Stimulated activated CD8-positive, alpha-beta memory T cell treated with anti-CD3 and anti-CD28 coated beads, Interleukin-15, amount 100 ng/mL, for 4 hours (primary cell): ENCODE results near the gene C22orf39.

Source experiments
- DNase-seq, 2 donors: peaks; one replicate each; pipeline ENCODE4 v3.0.0-alpha.2; 2020; ENCODE audit warnings: low read depth in 2 of 2

The C22orf39 gene, protein sequence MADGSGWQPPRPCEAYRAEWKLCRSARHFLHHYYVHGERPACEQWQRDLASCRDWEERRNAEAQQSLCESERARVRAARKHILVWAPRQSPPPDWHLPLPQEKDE

DNA sequence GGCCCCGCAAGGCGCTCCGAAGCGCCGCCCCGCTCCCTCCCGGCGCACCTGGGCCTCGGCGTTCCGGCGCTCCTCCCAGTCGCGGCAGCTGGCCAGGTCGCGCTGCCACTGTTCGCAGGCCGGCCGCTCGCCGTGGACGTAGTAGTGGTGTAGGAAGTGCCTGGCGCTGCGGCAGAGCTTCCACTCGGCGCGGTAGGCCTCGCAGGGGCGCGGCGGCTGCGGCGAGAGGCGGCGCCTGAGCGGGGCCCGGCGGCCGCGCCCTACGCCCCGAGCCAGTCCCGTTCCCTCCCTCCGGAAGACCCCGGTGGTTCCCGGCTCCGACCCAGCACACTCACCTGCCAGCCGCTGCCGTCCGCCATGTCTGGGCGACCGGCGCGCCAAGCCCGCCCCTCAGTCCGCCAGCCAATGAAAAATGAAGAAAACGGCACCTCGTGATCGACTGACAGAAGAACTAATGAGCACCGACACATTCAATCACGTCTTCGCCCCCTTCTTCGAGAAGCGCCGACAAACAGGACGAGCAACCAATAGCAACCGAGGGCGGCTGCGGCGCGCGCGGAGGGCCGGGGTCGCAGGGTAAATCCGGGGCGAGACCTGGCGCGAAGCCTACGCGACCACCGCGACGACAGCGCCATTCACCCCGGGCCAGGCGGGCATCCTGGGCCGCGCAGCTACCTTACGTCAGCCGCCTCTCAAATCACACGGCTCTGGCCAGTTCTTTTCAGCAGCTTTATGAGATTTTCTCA, at the start of gene C22orf39:
C22orf39 (minus strand) TSS at position 382 of the 746 bp plus-strand sequence; CDS start at position 359, 23 bp downstream.
- peak; percentile 74 to 80 for DNase-seq

DNA sequence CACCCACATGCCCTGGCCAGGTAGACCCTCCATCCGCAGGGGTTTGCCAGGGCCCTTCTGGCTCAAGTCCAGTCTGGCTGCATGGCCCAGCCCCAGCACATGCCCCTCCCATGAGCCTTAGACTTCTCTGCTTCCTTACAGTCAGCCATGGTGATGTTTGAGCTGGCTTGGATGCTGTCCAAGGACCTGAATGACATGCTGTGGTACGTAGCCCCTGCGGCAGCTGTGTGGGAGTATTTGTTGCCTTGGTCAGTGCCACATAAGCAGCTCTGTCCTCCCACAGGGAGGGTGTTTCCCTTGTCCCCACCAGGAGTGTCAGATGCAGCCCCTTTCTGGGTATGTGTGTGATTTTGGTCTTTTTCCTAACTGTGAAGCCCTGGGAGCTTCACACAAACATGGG, 49.7 kb upstream of the C22orf39 start:
- no peak for DNase-seq

DNA sequence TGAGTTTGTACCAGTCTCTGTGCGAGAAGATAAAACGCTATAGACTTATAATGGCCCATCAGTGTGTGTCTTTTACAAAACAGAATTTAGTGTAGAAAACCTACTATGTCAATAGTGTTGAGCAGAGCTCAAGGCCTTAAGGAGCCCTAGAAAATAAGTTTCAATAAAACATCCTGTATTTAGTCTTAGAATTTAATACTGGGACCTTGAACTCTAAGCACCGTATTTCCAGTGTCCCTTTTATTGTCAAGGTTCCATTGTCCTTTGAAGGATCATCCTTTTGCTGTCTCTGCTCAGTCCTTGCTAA, 48.8 kb upstream of the C22orf39 start:
- DNase-seq, result no peak

DNA sequence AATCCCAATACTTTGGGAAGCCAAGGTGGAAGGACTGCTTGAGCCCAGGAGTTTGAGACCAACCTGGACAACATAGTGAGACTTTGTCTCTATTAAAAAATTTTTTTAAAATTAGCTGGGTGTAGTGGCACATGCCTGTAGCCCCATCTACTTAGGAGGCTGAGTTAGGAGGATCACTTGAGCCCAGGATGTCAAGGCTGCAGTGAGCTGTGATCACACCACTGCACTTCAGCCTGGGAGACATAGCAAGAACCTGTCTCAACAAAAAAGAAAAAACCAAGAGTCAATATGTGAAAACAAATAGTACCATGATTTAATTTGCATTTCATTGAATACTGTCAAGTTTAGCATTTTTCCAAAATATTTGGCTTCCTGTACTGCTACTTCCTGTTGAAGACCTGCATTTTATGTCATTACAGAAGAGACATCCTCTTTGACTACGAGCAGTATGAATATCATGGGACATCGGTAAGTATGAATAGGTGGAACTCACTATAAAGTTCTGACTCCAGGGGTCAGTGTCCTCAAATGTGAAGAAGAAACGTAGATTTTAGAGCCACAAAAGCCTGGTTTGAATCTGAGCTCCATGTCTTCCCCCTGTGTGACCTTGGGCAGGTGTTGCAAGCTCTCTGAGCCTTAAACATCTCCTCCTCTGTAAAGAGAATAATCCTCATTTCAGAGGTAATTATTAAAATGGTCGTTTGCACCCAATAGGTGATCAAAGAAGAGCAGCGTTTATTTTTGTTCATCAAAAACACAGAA, 48.2 kb upstream of the C22orf39 start:
- DNase-seq, result no peak

DNA sequence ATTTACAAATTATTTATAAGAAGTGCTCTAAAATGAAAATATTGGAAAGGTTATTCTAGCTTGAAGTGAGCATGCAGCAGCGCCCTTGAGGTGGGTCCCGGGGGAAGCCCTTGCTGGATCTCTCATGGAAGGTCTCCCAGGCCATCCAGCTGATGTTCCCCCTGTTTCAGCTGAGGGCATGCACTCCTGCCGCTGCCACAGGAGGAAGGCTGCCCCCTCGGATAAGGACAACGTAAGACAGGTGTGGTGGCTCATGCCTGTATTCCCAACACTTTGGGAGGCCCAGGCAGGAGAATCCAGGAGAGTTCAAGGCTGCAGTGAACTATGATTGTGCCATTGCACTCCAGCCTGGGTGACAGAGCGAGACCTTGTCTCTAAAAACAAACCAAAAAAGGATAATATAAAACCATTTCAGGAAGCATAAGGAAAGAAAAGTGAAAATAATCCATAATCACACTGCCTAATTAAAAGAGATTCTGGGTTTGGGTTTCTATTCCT, 47.2 kb upstream of the C22orf39 start:
- DNase-seq, result no peak

DNA sequence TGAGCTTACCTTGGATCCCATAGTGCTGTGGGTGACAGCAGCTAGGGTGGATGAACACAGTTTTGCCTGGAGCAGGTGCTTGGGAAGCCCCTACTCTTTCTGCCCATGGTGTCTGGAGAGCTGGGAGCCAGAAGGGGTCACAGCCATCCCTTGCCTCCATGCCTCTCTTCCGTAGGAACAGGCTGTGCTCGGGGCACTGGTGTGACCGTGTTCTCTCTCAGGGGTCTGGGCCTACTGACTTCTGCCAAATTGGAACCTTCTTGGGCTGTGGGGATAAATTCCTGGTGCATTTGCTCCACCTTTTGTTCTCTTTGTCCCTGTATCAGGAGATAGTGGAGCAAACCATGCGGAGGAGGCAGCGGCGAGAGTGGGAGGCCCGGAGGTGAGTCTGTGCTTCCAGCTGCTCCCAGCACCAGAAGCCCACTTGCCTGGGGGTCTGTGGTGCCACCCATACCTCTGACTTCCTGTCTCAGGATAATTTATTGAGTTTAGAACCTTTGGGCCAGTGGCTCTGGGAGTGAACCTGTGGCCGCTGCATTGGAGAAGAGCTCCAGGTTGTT, 46.6 kb upstream of the C22orf39 start:
- DNase-seq, result no peak

DNA sequence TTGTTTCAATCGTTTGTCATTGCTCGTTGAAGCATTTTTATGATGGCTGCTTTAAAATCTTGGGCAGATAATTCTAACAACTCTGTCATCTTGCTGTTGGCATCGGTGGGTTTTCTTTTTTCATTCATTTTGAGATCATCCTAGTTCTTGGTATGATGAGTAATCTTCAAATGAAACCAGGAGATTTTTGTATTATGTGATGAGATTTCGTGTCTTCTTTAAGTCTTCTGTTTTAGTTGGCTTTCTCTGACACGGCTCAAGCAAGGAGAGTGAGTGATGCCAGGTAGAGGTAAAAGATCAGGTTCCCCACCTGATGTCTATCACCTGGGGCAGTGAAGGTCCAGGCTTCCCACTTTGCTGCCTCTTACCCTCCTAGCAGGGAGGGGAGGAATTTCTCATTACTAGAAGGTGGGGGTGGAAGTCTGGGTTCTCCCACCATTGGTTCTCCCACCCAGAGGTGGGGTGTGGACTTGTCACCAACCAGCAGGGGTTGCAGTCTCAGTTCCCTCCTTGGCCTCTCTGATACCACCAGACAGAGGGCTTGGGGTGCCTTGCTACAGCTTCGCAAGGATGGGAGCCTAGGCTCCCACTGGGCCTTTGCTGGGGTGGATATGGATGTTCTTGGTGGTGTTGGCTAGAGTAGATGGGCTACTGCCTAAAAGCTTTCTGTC, 45.1 kb upstream of the C22orf39 start:
- no peak for DNase-seq

DNA sequence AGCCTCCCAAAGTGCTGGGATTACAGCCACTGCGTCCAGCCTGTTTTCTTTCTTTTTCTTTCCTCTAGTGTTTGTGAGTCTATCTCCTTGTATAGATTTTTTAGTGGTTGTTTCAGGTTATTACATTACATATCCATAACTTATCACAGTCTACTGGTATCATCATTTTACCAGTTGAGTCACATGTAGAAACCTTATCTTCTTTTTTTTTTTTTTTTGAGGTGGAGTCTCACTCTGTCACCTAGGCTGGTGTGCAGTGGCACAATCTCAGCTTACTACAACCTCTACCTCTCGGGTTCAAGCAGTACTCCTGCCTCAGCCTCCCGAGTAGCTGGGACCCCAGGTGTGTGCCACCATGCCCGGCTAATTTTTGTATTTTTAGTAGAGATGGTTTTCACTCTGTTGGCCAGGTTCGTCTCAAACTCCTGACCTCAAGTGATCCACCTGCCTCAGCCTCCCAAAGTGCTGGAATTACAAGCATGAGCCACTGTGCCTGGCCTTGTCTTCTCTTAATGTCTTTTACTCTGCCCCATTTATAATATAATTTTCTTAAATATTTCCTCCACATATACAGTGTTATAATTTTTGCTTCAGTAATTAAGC, 43.2 kb upstream of the C22orf39 start:
- no peak for DNase-seq

DNA sequence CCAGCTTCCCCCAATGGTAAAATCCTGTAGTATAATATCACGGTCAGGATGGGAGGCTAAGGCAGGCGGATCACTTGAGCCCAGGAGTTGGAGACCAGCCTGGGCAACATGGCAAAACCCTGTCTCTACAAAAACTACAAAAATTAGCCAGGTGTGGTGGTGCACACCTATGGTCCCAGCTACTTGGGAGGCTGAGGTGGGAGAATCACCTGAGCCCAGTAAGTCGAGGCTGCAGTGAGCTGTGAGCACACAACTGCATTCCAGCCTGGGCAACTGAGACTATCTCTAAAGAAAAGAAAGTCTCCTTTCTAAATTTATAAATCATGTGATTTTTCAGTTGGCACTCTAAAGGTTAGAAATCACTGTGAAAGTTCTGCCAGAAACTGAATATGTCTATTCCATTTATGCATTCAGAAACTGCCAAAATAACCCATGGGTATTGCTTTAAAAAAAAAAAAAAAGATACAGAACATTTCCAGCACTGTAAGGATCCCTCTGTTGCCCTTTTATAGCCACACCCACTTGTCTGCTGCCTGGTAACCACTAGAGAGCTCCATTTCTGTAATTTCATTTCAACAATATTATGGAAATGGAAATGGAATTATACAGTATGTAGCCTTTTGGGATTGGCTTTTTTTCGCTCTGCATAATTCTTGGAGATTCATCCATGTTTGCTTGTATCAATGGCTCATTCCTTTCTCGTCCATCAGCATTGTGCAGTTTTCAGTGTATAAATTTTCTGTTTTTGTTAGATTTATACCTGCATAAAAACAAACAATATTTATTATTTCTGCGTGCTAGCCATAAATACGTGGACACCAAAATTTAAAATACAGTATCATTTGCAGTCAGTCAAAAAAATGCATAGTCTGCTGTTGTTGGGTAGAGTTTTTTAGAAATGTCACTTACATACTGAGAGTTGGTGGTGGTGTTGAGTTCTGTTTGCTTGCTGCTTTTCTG, 41.7 kb upstream of the C22orf39 start:
- no peak for DNase-seq

DNA sequence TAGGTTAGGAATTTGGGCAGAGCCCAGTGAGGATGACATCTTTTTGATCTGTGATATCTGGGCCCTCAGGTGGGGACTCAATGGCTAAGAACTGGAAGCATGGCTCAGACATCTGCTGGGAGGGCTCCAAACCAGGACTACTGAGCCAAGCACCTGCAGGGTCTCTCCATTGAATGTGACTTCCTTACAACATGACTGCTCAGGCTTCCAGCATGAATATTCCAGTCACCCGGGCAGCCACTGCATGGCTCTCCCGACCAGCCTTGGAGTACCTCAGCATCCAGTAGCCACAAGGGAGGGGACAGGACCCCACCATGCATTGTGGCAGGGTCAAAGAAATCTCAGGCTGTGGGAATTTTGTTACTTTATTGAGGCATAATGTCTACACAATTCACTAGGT, 40.8 kb upstream of the C22orf39 start:
- DNase-seq, result no peak

DNA sequence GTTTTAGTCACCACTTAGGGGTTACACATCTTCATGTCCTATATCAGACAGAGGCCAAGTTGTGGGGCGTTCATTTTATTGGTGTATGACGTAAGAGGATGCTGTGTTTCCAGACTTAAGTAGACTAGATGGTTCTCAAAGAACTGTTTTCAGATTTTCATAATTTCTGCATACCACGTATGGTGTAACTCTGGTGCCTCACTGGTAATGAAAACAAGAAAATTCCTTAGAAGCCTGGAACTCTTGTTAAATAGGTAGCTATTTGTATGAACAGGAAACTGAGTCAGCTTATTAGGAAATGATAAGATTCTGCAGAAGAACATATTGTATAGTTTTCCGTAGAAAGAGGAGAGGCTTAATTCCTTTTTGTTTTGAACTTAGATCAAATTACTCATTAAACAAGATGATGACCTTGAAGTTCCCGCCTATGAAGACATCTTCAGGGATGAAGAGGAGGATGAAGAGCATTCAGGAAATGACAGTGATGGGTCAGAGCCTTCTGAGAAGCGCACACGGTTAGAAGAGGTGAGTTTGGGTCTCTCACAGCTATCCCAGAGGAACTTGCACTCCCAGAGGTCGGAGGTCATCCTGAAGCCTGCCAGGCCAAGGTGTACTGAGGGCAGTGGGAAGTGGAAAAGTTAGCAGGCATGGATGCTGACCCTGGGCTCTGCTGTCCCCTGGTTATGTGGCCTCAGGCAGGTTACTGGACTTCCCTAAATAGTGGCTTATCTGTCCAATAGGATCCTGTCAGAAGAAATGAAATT, 36.2 kb upstream of the C22orf39 start:
- no peak for DNase-seq

DNA sequence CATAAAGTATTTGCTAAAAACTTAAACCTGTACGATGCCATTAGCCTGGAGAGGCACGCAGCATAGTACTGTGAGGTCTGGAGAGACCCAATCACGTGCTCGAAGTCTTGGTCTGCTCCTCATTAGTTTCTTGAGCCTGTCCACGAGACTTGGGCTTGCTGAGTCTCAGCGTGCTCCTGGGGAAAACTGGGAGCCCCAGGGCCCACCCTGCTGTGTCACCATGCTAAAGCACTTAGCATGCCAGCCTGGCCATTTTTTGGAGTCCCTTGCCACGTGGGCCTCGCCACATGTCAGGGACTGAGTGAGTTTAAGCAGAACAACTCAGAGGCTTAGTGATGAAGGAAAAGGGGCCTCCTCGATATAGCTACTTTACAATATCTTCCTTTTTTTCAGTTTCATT, 34.8 kb upstream of the C22orf39 start:
- no peak for DNase-seq

DNA sequence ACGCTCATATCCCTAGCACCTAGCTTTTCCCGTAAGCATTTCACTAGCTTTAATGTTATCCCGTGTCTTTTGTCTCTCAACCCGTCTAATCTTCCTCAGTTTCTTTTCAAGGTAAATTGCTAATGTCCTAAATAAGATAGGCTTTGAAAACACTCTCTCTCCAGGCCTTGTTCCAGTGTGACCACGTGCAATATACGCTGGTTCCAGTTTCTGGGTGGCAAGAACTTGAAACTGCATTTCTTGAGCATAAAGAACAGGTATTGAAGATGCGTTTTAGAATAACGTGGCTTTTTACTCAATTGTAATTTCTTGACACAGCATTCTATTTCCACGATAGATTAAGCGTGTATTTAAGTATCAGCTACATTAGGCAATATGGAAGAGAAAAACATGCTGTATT, 33.3 kb upstream of the C22orf39 start:
- no peak for DNase-seq

DNA sequence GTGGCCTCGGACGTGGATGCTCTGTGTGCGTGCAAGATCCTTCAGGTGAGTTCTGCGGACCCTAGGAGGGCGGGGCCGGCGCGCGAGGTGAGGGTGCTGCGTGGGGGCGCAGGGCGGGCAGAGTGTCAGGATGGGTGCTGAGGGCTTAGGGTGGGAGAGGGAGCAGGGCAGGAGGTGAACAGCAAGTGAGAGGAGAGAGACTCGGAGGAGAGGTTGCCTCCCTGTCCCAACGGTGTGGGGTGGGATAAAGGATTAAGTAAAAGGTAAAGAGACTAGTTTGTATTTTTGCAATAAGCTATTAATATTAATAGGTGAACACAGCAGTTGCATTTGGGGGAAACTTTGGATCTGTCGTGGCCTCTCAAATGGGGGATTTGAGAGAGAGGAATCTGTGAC, 32.7 kb upstream of the C22orf39 start:
- no peak for DNase-seq

DNA sequence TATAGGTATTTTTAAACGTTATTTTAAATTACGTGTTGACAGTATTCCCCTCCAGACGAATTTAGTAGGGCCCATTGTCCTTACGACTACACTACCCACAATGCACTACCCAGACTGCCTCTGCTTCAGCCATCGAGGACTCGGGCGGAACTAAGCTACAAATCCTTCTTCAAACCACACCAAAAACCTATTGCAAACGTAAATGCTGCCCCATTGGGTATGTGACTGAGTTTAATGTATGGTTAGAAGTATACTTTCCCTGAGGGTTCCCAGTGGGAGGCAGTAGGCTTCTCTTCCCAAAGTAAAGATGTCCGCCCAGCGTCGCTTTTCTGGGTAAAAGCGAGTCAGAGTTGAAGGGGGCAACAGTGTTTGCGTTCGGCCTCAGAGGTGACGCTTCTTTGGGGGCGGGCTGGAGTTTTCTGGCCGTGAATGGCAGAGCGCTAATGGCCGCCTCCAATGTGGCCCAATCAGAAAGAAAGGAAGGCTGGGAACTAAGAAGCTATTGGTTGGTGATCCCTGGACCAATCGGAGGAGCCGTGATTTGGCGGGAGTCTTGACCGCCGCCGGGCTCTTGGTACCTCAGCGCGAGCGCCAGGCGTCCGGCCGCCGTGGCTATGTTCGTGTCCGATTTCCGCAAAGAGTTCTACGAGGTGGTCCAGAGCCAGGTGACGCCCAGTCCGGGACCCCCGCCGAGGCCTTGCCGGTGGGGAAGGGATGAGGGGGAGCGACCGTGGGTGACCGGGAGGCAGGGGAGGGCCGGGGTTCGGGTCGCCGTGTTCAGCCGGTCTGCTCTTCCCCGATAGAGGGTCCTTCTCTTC, 32.1 kb upstream of the C22orf39 start, which contains the start of gene CDC45:
CDC45 (plus strand) TSS at position 566 of the 818 bp plus-strand sequence; CDS start at position 615, 49 bp downstream.
- DNase-seq, result peak; percentile 86 to 91

DNA sequence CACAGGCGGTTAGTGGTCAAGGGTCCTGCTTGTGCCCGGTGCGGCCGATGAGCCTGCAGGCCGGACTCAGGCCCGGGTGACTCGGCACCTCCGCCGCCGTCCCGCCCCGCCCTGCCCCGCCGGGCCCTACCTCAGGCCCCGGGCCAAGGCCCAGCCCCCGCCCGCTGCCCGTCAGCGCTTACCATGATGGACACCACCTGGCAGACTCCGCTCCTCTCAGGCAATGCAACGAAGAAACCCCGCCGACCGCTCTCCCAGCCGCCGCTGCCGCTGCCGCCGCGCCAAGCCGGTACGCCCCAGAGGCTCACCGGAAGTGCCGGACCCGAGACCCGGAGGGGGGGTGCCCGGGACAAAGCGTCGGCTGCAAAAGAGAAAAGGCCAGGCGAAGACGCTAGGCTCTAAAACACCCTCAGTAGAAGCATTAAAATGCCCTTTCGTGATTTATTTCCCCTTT, 31.4 kb upstream of the C22orf39 start, which contains the start of gene UFD1:
UFD1 (minus strand) TSS at position 293 of the 454 bp plus-strand sequence; CDS start at position 185, 108 bp downstream.
- DNase-seq, result peak; percentile 45 to 59

DNA sequence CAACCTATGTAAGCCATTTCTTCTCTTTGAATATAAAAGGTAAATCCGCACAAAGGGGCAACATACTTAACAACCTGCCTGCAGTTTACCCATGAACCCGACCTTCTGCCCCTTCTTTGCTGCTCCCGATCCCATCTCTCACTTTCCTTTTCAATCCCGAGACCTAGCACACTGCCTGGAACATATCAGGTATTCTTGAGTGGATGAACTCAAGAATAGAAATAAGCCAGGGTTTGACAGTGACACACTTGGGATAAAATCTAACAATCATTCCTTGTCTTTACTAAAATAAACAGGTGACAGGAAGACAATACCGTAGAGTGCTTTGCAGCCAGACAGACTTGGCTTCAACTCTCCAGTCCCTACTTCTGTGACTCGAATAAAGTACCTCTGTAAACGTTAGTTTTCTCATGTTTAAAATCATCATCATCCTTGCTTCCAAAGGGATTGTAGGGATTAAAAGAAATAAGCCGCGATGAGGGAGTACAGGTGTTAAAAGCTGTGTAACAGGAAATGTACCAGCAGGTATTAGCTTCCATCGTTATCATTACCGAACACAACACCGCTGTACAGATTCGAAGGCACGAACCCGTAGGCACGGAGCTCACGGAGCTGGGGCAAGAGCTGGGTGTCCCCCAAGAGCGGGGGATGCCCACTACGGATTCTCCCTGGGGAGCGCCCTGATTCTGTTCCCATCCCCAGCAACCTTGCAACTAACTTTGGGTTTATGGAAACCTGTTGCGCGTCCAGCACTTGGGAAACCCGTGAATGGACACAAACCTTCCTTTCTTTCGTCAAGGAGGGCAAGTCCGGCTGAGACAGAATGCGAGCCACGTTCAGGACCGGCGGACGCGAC, 30.8 kb upstream of the C22orf39 start:
- DNase-seq, result no peak
